HepG2 (cell line): ENCODE measurements around the gene CPNE5. TPM values are rescaled to one million over a fixed set of nuclear protein-coding genes. Genes with fewer than 3 reads are reported as not detected.
A peak's percentile ranks its signal among the peaks of the same experiment; 100 is the strongest.

ENCODE experiments used
- ATAD3A ChIP-seq: sonication (generic); formaldehyde crosslinking; IDR thresholded peaks from 2 replicates; pipeline ENCODE4 v1.4.0; 2020; ENCODE audit warnings: missing genetic modification reagents
- CTCF ChIP-seq: sonication (generic); formaldehyde crosslinking; IDR thresholded peaks from 2 replicates; pipeline ENCODE4 v1.5.0; 2020; ENCODE audit warnings: mild to moderate bottlenecking, missing genetic modification reagents, moderate library complexity
- ERF ChIP-seq: IDR thresholded peaks from 2 replicates; pipeline ENCODE4 v1.6.1; 2018; ENCODE audit warnings: missing biosample characterization, missing genetic modification reagents
- FOXA3 ChIP-seq: IDR thresholded peaks from 2 replicates; pipeline ENCODE4 v1.6.1; 2016; ENCODE audit warnings: missing genetic modification reagents, missing compliant biosample characterization
- FOXK2 ChIP-seq: fragments of 450-650 bp; IDR thresholded peaks from 2 replicates; pipeline ENCODE4 v1.6.1; 2016
- HNF1B ChIP-seq: sonication (generic); formaldehyde crosslinking; IDR thresholded peaks from 2 replicates; pipeline ENCODE4 v1.5.1; 2020; ENCODE audit warnings: mild to moderate bottlenecking, moderate library complexity, missing genetic modification reagents
- MAZ ChIP-seq, 2 experiments: sonication (generic) in 1 of 2; formaldehyde crosslinking in 1 of 2; IDR thresholded peaks; 2 replicates each; pipeline versions ENCODE4 v1.5.0 to v1.6.1; 2012 to 2020; ENCODE audit warnings: low read depth in 2 of 2, mild to moderate bottlenecking in 2 of 2, borderline replicate concordance in 1 of 2, improper control_type of control experiment in 1 of 2, low read length in 1 of 2, missing genetic modification reagents in 1 of 2, moderate library complexity in 1 of 2
- MZF1 ChIP-seq: sonication (generic); formaldehyde crosslinking; IDR thresholded peaks from 2 replicates; pipeline ENCODE4 v1.8.1; 2023; ENCODE audit warnings: mild to moderate bottlenecking, missing genetic modification reagents, borderline replicate concordance
- NR2F6 ChIP-seq, 2 experiments: IDR thresholded peaks; 2 replicates each; pipeline ENCODE4 v1.6.1; 2016; ENCODE audit warnings: antibody characterized with exemption in 1 of 2, mild to moderate bottlenecking in 1 of 2
- REXO4 ChIP-seq: sonication (generic); formaldehyde crosslinking; IDR thresholded peaks from 2 replicates; pipeline ENCODE4 v1.8.0; 2022; ENCODE audit warnings: missing genetic modification reagents, mild to moderate bottlenecking, borderline replicate concordance
- RNF2 ChIP-seq: fragments of 450-650 bp; conservative IDR thresholded peaks from 2 replicates; pipeline ENCODE4 v1.6.1; 2016; ENCODE audit warnings: low read depth
- SMARCE1 ChIP-seq: fragments of 450-650 bp; IDR thresholded peaks from 2 replicates; pipeline ENCODE4 v1.6.1; 2017; ENCODE audit warnings: borderline replicate concordance
- ZBTB8A ChIP-seq: sonication (generic); formaldehyde crosslinking; IDR thresholded peaks from 2 replicates; pipeline ENCODE4 v1.4.0; 2020; ENCODE audit warnings: mild to moderate bottlenecking, low read depth, missing genetic modification reagents, borderline replicate concordance
- ZFP36L1 ChIP-seq: sonication (generic); formaldehyde crosslinking; IDR thresholded peaks from 2 replicates; pipeline ENCODE4 v1.8.0; 2022; ENCODE audit warnings: mild to moderate bottlenecking, missing genetic modification reagents, moderate library complexity
- ZNF501 ChIP-seq: sonication (generic); formaldehyde crosslinking; IDR thresholded peaks from 2 replicates; pipeline ENCODE4 v1.5.1; 2020; ENCODE audit warnings: mild to moderate bottlenecking, moderate library complexity, missing genetic modification reagents
- ZNF687 ChIP-seq: sonication (generic); formaldehyde crosslinking; IDR thresholded peaks from 2 replicates; pipeline ENCODE4 v1.5.1; 2020; ENCODE audit warnings: mild to moderate bottlenecking, missing genetic modification reagents, moderate library complexity
- ZNF879 ChIP-seq: sonication (generic); formaldehyde crosslinking; IDR thresholded peaks from 2 replicates; pipeline ENCODE4 v1.8.1; 2023; ENCODE audit warnings: missing genetic modification reagents
- polyA plus RNA-seq, 8 experiments: library from polyadenylated mRNA; depleted of rRNA in 3 of 8; stranded (reverse) in 7 of 8; unstranded in 1 of 8; fragments of >200 nt; fragmentation: Illumina TruSeq in 4 of 8; extraction: Trizol in 4 of 8; gene quantifications; 2 replicates each; pipeline versions ENCODE4 v1.2.1 to v1.2.3, GENCODE V29; 2011 to 2016; ENCODE audit warnings: low read depth in 4 of 8, missing spikeins in 1 of 8, mixed read lengths in 1 of 8; ENCODE audit not compliant: insufficient read depth in 1 of 8
- total RNA-seq, 5 experiments: library from RNA; depleted of rRNA; stranded (reverse); fragments of >200 nt; fragmentation: Illumina TruSeq; extraction: Trizol; gene quantifications; 2 replicates each; pipeline ENCODE4 v1.2.3, GENCODE V29; 2016; ENCODE audit warnings: low read depth in 1 of 5

The CPNE5 gene
- total and polyA plus RNA-seq, 2 of the 13 experiments (the other 11 are each of a cell fraction or from before 2014, with no cell fraction given): 0.16 TPM; not detected in 1

GRCh38 chr6:36836111-36837021 lies 2.9 kb downstream of the CPNE5 start (continued):
- no peak for TF ChIP-seq ZNF879 (CRISPR knock-in tag)
- TF ChIP-seq HNF1B: 0 out of 2 replicates have a peak, but pooled peaks have one; percentile 36
- TF ChIP-seq CTCF (CRISPR knock-in tag): peak; percentile 69
- no peak for TF ChIP-seq FOXK2
- 0 out of 2 replicates have a peak, but pooled peaks have one; percentile 35 for TF ChIP-seq ERF (CRISPR knock-in tag)
- TF ChIP-seq FOXA3 (CRISPR knock-in tag): no peak
- peak; percentile 51; the same call in 1 of the 2 replicates for TF ChIP-seq ZNF501 (CRISPR knock-in tag)
- TF ChIP-seq NR2F6 (IDR thresholded peaks at IDR 0.05): no peak
- TF ChIP-seq NR2F6 (CRISPR knock-in tag; IDR thresholded peaks at IDR 0.05): no peak
- TF ChIP-seq REXO4 (CRISPR knock-in tag): no peak
- TF ChIP-seq MAZ (IDR thresholded peaks at IDR 0.05; ENCODE audit: borderline replicate concordance, low read depth, low read length): no peak
- 0 out of 2 replicates have a peak, but pooled peaks have one; percentile 12 for TF ChIP-seq MAZ (CRISPR knock-in tag; IDR thresholded peaks at IDR 0.05; ENCODE audit: low read depth)
- TF ChIP-seq SMARCE1: no peak
- TF ChIP-seq ZNF687: peak; percentile 28; the same call in 1 of the 2 replicates
- TF ChIP-seq ZBTB8A: no peak
- TF ChIP-seq ZFP36L1 (CRISPR knock-in tag): no peak
- TF ChIP-seq RNF2: no peak
- no peak for TF ChIP-seq MZF1 (CRISPR knock-in tag)
- no peak for TF ChIP-seq ATAD3A (CRISPR knock-in tag)
